Keratinocyte (primary cell): ENCODE results near the gene METTL4. TPM values are rescaled to one million over a fixed set of nuclear protein-coding genes. Genes with fewer than 3 reads are reported as not detected.

ENCODE experiments used
- DNase-seq: peaks from one replicate; pipeline ENCODE4 v3.0.0-alpha.2; 2011; ENCODE audit warnings: low read depth, missing footprints, low spot score
- FAIRE-seq: peaks from 2 replicates; lab custom pipeline; 2011; peaks lifted over from hg19 to GRCh38; lab: Jason Lieb, UNC
- H2AFZ ChIP-seq: 2 replicates; pipeline ENCODE4 v1.6.0; 2012; ENCODE audit warnings: low read length, control low read depth, inconsistent platforms; ENCODE audit not compliant: control insufficient read depth
- H3K27ac ChIP-seq: 2 replicates; pipeline ENCODE4 v1.5.1; 2011; ENCODE audit warnings: low read length; ENCODE audit not compliant: control insufficient read depth, insufficient read depth
- H3K27me3 ChIP-seq: 3 replicates; pipeline ENCODE4 v1.6.0; 2011; ENCODE audit warnings: low read length; ENCODE audit not compliant: control insufficient read depth, insufficient read depth; ENCODE audit errors: extremely low read depth
- H3K36me3 ChIP-seq, 2 experiments: 2 replicates in 1 of 2; 3 replicates in 1 of 2; pipeline ENCODE4 v1.5.1; 2011; ENCODE audit warnings: low read length in 2 of 2, mild to moderate bottlenecking in 1 of 2; ENCODE audit not compliant: control insufficient read depth in 2 of 2, insufficient read depth in 2 of 2; ENCODE audit errors: extremely low read depth in 1 of 2
- H3K4me1 ChIP-seq: 3 replicates; pipeline ENCODE4 v1.5.1; 2011; ENCODE audit warnings: low read length; ENCODE audit not compliant: control insufficient read depth, insufficient read depth; ENCODE audit errors: extremely low read depth
- H3K4me2 ChIP-seq: 3 replicates; pipeline ENCODE4 v1.6.0; 2011; ENCODE audit warnings: low read depth, low read length; ENCODE audit not compliant: control insufficient read depth, insufficient read depth; ENCODE audit errors: extremely low read depth
- H3K4me3 ChIP-seq, 3 experiments: fragments of 200-600 bp in 1 of 3; sonication (generic) in 1 of 3; 2 replicates in 2 of 3; 3 replicates in 1 of 3; pipeline ENCODE4 v1.5.1; 2011 to 2016; ENCODE audit warnings: low read length in 3 of 3, mild to moderate bottlenecking in 3 of 3, control low read depth in 2 of 3, inconsistent platforms in 1 of 3, low read depth in 1 of 3, mixed read lengths in 1 of 3, mixed run types in 1 of 3, moderate library complexity in 1 of 3; ENCODE audit not compliant: control insufficient read depth in 2 of 3, insufficient read depth in 2 of 3; ENCODE audit errors: extremely low read depth in 1 of 3
- H3K79me2 ChIP-seq: 2 replicates; pipeline ENCODE4 v1.6.0; 2012; ENCODE audit warnings: low read length; ENCODE audit not compliant: control insufficient read depth, insufficient read depth
- H3K9ac ChIP-seq: 3 replicates; pipeline ENCODE4 v1.6.0; 2011; ENCODE audit warnings: low read length; ENCODE audit not compliant: control insufficient read depth, insufficient read depth; ENCODE audit errors: extremely low read depth
- H3K9me1 ChIP-seq: 3 replicates; pipeline ENCODE4 v1.6.0; 2011; ENCODE audit warnings: low read length; ENCODE audit not compliant: control insufficient read depth, insufficient read depth; ENCODE audit errors: extremely low read depth
- H3K9me3 ChIP-seq: 2 replicates; pipeline ENCODE4 v1.5.1; 2012; ENCODE audit warnings: low read depth, low read length; ENCODE audit not compliant: control insufficient read depth
- H4K20me1 ChIP-seq: 3 replicates; pipeline ENCODE4 v1.6.0; 2011; ENCODE audit warnings: low read length; ENCODE audit not compliant: control insufficient read depth, insufficient read depth; ENCODE audit errors: extremely low read depth
- EZH2 ChIP-seq: IDR thresholded peaks from one replicate; pipeline ENCODE4 v1.6.1; 2012; ENCODE audit warnings: inconsistent platforms, mild to moderate bottlenecking, low read length, moderate library complexity
- dilution Hi-C: fragments of 300-500 bp; cut with MboI; formaldehyde crosslinking; loops from one replicate; pipeline ENCODE4 v1.7.0; 2020; ENCODE audit warnings: low sequenced_read_pairs; ENCODE audit not compliant: extremely low pct_ligation_motif_present
- polyA plus RNA-seq, 5 experiments: library from polyadenylated mRNA; depleted of rRNA in 3 of 5; stranded (reverse) in 3 of 5; stranded (forward) in 1 of 5; unstranded in 1 of 5; fragments of >200 nt; gene quantifications; 1 replicate in 1 of 5; 2 replicates in 3 of 5; 3 replicates in 1 of 5; pipeline versions ENCODE4 v1.2.1 to v1.2.3, GENCODE V29; 2011 to 2012; ENCODE audit warnings: missing spikeins in 2 of 5, low read depth in 1 of 5, low replicate concordance in 1 of 5
- TF ChIP-seq, protein P1 (sequence below), 3 experiments: IDR thresholded peaks in 1 of 3; conservative IDR thresholded peaks in 1 of 3; optimal IDR thresholded peaks in 1 of 3; 2 replicates in 2 of 3; 3 replicates in 1 of 3; pipeline versions ENCODE3 to v1.5.1; 2011; ENCODE audit warnings: low read length in 3 of 3, mild to moderate bottlenecking in 3 of 3, moderate library complexity in 2 of 3, control low read depth in 1 of 3, inconsistent platforms in 1 of 3; ENCODE audit not compliant: insufficient read depth in 2 of 3; ENCODE audit errors: extremely low read depth in 1 of 3

Gene METTL4
- polyA plus RNA-seq, 1 donor (not counting 4 experiments of a cell fraction or from before 2014, with no cell fraction given): 10.2 TPM

DNA sequence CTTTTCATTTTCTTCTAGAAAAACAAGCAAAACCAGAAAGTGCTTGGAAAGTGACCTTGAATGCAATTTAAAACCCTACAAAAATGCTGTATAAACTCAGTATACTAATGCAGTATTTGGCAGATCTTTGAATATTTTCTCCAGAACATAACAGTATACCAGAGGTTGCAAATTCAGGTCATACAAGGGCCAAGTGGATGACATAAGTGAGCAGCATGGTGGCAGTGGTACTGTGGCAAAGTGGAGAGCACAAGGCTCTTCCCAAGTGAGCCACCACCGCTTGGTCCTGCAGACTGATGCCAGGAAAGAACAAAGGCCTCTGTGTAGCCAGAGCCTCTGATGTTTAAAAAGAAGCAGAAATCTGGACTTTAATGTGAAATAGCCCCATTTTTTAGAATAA lies 33.1 kb downstream of the METTL4 start:
- no peaks in the 10 kb centered on the region for H3K79me2 ChIP-seq
- no peaks in the 10 kb centered on the region for H3K27me3 ChIP-seq
- H3K4me3 ChIP-seq: no peak overlapping the region
- no peak overlapping the region for H3K27ac ChIP-seq
- no peaks in the 10 kb centered on the region for H3K9me3 ChIP-seq
- H3K4me2 ChIP-seq: no peak overlapping the region
- H3K36me3 ChIP-seq: peaks cover 0 to 2% of the 10 kb centered on the region in 2 experiments
- FAIRE-seq: no peak
- no peaks in the 10 kb centered on the region for H3K9me1 ChIP-seq
- no peaks in the 10 kb centered on the region for H4K20me1 ChIP-seq
- TF ChIP-seq EZH2: no peak
- TF ChIP-seq, protein P1, sequence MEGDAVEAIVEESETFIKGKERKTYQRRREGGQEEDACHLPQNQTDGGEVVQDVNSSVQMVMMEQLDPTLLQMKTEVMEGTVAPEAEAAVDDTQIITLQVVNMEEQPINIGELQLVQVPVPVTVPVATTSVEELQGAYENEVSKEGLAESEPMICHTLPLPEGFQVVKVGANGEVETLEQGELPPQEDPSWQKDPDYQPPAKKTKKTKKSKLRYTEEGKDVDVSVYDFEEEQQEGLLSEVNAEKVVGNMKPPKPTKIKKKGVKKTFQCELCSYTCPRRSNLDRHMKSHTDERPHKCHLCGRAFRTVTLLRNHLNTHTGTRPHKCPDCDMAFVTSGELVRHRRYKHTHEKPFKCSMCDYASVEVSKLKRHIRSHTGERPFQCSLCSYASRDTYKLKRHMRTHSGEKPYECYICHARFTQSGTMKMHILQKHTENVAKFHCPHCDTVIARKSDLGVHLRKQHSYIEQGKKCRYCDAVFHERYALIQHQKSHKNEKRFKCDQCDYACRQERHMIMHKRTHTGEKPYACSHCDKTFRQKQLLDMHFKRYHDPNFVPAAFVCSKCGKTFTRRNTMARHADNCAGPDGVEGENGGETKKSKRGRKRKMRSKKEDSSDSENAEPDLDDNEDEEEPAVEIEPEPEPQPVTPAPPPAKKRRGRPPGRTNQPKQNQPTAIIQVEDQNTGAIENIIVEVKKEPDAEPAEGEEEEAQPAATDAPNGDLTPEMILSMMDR (optimal IDR thresholded peaks at IDR 0.05 in 1 of 3, IDR thresholded peaks at IDR 0.05 in 1 of 3, conservative IDR thresholded peaks at IDR 0.05 in 1 of 3; ENCODE audit: extremely low read depth in 1 of 3, insufficient read depth in 2 of 3, low read length in 3 of 3): no peak
- no peaks in the 10 kb centered on the region for H3K4me1 ChIP-seq
- dilution Hi-C loops: no loop called here
- no peak for DNase-seq
- no peak overlapping the region for H3K9ac ChIP-seq
- no peak overlapping the region for H2AFZ ChIP-seq

GRCh38 chr18:2537296-2537695 lies 34.0 kb downstream of the METTL4 start:
- no peak for TF ChIP-seq EZH2
- TF ChIP-seq, protein P1 (optimal IDR thresholded peaks at IDR 0.05 in 1 of 3, IDR thresholded peaks at IDR 0.05 in 1 of 3, conservative IDR thresholded peaks at IDR 0.05 in 1 of 3; ENCODE audit: extremely low read depth in 1 of 3, insufficient read depth in 2 of 3, low read length in 3 of 3): no peak
- H3K4me1 ChIP-seq: no peaks in the 10 kb centered on the region
- no peaks in the 10 kb centered on the region for H3K9me1 ChIP-seq
- DNase-seq: no peak
- no peaks in the 10 kb centered on the region for H3K27me3 ChIP-seq
- no peaks in the 10 kb centered on the region for H3K79me2 ChIP-seq
- no peaks in the 10 kb centered on the region for H3K9me3 ChIP-seq
- no peak overlapping the region for H3K27ac ChIP-seq
- no peaks in the 10 kb centered on the region for H4K20me1 ChIP-seq
- H2AFZ ChIP-seq: no peak overlapping the region
- dilution Hi-C loops: no loop called here
- H3K9ac ChIP-seq: no peak overlapping the region
- no peak overlapping the region for H3K4me3 ChIP-seq
- H3K36me3 ChIP-seq: peaks cover 0 to 2% of the 10 kb centered on the region in 2 experiments
- no peak for FAIRE-seq
- H3K4me2 ChIP-seq: no peak overlapping the region
